ENCODE data around the gene PRR23A.

The PRR23A gene

DNA sequence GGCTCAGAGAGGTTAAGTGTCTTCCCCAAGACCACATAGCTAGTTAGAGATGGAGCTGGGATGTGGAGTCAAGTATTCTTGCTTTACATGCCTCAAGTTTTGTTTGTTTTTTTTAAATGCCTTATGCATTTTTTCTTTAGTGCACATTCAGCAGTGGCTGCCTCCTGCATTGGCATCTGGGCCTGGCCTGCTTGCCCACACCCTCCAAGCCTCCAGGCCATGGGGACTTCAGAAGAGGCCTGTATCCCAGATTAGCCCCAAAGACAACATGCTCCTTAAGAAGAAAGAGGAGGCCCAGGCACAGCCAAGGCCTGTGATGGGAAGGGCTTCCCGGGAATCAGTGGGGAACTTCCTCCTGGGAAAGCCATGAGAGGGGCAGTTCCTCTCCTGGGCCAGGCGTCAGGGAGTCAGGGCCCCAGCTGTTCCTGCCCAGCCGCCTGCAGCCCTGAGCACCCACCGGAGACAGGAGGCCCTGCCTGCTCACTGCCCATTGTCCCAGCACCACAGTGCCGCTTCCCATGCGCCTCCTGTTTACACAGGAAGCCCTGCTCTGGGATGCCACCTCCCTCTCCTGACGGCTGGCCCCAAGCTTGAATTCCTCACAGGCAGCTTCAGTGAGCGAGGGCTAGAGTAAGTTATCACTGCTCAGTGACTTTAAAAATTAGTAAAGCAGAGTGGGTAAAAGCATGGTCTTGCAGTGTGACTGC lies 43.1 kb downstream of the PRR23A start:
- Histone ChIP-seq H3K9ac (ENCODE audit: low read depth, low read length) (no peak overlapping the region), H3K4me3 (ENCODE audit: low read depth in 1 of 2, low read length in 2 of 2) (no peak overlapping the region), H3K4me1 (ENCODE audit: insufficient read depth, low read length) (no peaks in the 10 kb centered on the region), H4K20me1 (ENCODE audit: insufficient read depth, low read length) (no peaks in the 10 kb centered on the region), H3K9me3 (ENCODE audit: insufficient read depth, low read length, severe bottlenecking) (peaks cover 10% of the 10 kb centered on the region), H3K27me3 (ENCODE audit: insufficient read depth, low read length, poor library complexity) (no peaks in the 10 kb centered on the region), H3K79me2 (ENCODE audit: insufficient read depth, low read length) (no peaks in the 10 kb centered on the region), H3K27ac (ENCODE audit: low read length) (no peak overlapping the region), H3K4me2 (ENCODE audit: insufficient read depth, low read length) (no peak overlapping the region), H3K36me3 (ENCODE audit: insufficient read depth, low read length) (no peaks in the 10 kb centered on the region), H2AFZ (ENCODE audit: low read depth, low read length) (no peak overlapping the region)
- ATAC-seq (ENCODE audit: insufficient read depth, low read depth) (no peak), DNase-seq (no peak)
- no peak for TF ChIP-seq EZH2 (IDR thresholded peaks at IDR 0.05; ENCODE audit: borderline replicate concordance, low read depth, low read length, severe bottlenecking)
- TF ChIP-seq, protein P1, sequence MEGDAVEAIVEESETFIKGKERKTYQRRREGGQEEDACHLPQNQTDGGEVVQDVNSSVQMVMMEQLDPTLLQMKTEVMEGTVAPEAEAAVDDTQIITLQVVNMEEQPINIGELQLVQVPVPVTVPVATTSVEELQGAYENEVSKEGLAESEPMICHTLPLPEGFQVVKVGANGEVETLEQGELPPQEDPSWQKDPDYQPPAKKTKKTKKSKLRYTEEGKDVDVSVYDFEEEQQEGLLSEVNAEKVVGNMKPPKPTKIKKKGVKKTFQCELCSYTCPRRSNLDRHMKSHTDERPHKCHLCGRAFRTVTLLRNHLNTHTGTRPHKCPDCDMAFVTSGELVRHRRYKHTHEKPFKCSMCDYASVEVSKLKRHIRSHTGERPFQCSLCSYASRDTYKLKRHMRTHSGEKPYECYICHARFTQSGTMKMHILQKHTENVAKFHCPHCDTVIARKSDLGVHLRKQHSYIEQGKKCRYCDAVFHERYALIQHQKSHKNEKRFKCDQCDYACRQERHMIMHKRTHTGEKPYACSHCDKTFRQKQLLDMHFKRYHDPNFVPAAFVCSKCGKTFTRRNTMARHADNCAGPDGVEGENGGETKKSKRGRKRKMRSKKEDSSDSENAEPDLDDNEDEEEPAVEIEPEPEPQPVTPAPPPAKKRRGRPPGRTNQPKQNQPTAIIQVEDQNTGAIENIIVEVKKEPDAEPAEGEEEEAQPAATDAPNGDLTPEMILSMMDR (IDR thresholded peaks at IDR 0.05; ENCODE audit: borderline replicate concordance, extremely low read depth, low read length, poor library complexity, severe bottlenecking), result no peak

DNA sequence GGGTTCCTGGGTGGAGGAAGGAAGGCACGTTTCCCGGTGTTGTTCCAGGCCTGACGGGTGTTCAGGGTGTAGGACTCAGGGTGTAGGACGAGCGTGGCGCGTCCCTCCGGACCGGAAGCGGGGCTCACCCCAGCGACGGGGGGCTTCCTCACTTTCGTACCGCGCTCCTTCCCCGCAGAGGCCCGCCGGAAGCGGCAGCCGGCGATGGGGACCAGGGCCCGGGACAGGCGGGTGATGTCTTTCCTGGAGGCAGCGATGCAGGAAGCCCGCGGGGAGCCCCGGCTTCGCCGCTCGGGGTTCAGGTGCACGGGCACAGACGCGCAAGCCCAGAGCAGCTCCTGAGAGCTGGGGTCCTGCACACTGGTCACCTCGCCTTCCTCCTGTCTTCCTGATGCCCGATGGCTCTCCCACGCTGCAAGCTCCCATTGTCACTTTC lies 45.6 kb downstream of the PRR23A start:
- Histone ChIP-seq H3K4me2 (ENCODE audit: insufficient read depth, low read length) (no peak overlapping the region), H3K4me3 (ENCODE audit: low read depth in 1 of 2, low read length in 2 of 2) (no peak overlapping the region), H3K36me3 (ENCODE audit: insufficient read depth, low read length) (no peaks in the 10 kb centered on the region), H2AFZ (ENCODE audit: low read depth, low read length) (no peak overlapping the region), H3K9ac (ENCODE audit: low read depth, low read length) (no peak overlapping the region), H3K4me1 (ENCODE audit: insufficient read depth, low read length) (no peaks in the 10 kb centered on the region), H3K9me3 (ENCODE audit: insufficient read depth, low read length, severe bottlenecking) (peaks cover 10% of the 10 kb centered on the region), H3K27ac (ENCODE audit: low read length) (no peak overlapping the region), H3K79me2 (ENCODE audit: insufficient read depth, low read length) (no peaks in the 10 kb centered on the region), H3K27me3 (ENCODE audit: insufficient read depth, low read length, poor library complexity) (no peaks in the 10 kb centered on the region), H4K20me1 (ENCODE audit: insufficient read depth, low read length) (no peaks in the 10 kb centered on the region)
- DNase-seq, result no peak
- no peak for ATAC-seq (ENCODE audit: insufficient read depth, low read depth)
- TF ChIP-seq EZH2 (IDR thresholded peaks at IDR 0.05; ENCODE audit: borderline replicate concordance, low read depth, low read length, severe bottlenecking), result no peak
- TF ChIP-seq, protein P1 (IDR thresholded peaks at IDR 0.05; ENCODE audit: borderline replicate concordance, extremely low read depth, low read length, poor library complexity, severe bottlenecking), result no peak

All from DND-41 (cell line).